MM.1S (cell line): ENCODE results near the gene SETD5.

Source experiments
- EZH2 ChIP-seq: fragments of 300-600 bp; sonication (generic); optimal IDR thresholded peaks from 2 replicates; pipeline ENCODE3; 2017; ENCODE audit warnings: low read depth, mild to moderate bottlenecking, antibody characterized with exemption, low read length, mixed read lengths
- EZH2phosphoT487 ChIP-seq: fragments of 300-600 bp; sonication (generic); IDR thresholded peaks from 2 replicates; pipeline ENCODE4 v1.6.1; 2018; ENCODE audit warnings: antibody characterized with exemption, low read length
- TF ChIP-seq, protein P1 (sequence below): fragments of 300-600 bp; sonication (generic); IDR thresholded peaks from 2 replicates; pipeline ENCODE4 v1.5.1; 2016; ENCODE audit warnings: antibody characterized with exemption, low read length, mixed read lengths

DNA sequence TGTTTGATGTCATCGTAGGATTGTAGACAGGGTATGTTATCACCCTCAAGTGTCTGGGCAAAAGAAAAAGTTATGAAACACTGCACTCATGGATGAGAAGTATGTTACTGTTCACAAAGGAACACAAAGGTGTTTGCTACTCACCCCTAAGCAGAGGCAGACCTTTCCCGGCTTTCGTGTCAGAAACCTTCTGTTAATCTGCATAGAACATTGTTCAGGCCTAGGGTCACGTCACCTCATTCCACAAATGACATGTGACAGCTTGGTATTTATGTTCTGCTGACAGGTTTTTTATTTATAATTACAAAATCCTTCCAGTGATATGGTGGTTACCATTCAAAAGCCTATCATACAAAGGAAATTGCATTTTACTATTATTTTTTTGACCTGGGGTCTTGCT is 18.1 kb upstream of the SETD5 start:
- TF ChIP-seq, protein P1, sequence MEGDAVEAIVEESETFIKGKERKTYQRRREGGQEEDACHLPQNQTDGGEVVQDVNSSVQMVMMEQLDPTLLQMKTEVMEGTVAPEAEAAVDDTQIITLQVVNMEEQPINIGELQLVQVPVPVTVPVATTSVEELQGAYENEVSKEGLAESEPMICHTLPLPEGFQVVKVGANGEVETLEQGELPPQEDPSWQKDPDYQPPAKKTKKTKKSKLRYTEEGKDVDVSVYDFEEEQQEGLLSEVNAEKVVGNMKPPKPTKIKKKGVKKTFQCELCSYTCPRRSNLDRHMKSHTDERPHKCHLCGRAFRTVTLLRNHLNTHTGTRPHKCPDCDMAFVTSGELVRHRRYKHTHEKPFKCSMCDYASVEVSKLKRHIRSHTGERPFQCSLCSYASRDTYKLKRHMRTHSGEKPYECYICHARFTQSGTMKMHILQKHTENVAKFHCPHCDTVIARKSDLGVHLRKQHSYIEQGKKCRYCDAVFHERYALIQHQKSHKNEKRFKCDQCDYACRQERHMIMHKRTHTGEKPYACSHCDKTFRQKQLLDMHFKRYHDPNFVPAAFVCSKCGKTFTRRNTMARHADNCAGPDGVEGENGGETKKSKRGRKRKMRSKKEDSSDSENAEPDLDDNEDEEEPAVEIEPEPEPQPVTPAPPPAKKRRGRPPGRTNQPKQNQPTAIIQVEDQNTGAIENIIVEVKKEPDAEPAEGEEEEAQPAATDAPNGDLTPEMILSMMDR: no peak
- no peak for TF ChIP-seq EZH2
- TF ChIP-seq EZH2phosphoT487: no peak
